Activated CD4-positive, alpha-beta T cell treated with anti-CD3 and anti-CD28 coated beads, Interleukin-10, Interleukin-2, amounts not matched to agents 100 ng/mL and 50 ng/mL, durations not matched to agents 16 hours and 8 hours (primary cell): ENCODE results near the gene ADAMTS5.

Experiments used
- DNase-seq: peaks from one replicate; pipeline ENCODE4 v3.0.0-alpha.2; 2020

The ADAMTS5 gene

DNA sequence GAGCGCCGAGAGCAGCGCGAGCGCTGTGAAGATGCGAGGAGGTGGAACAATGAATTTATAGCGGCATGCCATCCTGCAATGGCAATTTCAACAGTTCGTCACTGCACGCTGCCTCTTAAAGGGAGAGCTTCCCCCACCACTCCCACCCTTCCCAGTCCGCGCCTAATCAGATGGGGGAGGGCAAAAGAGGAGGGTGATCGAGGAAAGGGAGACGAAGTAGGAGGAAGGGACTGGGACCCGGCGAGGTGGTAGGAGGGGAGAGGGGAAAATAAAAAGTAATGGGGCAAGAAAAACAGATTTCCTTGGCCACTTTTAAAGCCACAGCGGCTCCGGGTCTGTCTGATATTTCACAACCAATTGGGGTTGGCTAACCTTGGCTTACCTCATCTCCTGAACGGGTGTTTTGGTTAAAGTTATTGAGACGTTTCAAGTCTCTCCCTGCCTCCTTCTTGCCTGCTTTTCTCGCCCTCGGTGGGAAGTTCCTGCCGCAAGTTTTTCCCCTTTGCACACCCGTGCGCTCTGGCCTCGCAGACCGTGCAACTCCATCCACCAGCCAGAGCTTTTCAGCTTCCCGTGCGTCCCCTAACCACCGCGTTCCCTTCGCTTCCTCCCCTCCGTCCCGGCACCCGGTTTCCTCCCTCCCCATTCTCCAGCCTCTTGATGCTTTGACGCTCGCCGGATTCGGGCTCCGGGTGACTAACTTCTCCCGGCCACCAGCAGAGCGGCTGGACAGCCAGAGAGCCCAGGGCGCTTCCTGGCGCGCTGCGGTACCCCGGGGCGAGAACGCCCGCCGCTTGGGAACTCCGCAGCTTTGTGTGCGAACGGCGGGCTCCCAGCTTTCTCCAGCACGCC is at the start of gene ADAMTS5:
Gene ADAMTS5 (minus strand): TSS at position 27 of the 852 bp plus-strand sequence. CDS start 697 bp downstream, outside the sequence.
- no peak for DNase-seq

- DNase-seq, result no peak
Measured at GRCh38 chr21:27001526-27001925, 34.6 kb upstream of the ADAMTS5 start.

GRCh38 chr21:26983576-26983975 is 16.7 kb upstream of the ADAMTS5 start:
- DNase-seq, result no peak

DNA sequence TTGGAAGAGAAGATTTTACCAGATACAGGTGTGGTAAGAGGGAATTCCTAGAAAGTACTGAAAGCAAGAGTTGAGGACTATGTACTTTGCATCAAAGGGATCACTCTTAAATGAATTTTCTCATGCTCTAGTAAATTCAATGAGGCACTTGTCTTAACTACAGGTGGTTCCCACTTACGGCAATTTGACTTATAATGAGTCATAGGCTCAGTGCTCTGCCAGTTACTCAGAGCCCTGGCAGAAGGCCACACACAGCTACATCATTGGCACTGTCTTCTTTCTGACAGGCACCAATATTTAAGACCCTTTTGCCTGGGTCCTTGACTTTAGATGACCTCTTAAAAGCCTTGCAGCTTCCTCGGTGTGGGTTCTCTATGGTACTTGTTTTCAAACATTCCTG is 15.9 kb upstream of the ADAMTS5 start:
- DNase-seq, result no peak

- no peak for DNase-seq
Measured at GRCh38 chr21:26977746-26978145, 10.9 kb upstream of the ADAMTS5 start.

DNA sequence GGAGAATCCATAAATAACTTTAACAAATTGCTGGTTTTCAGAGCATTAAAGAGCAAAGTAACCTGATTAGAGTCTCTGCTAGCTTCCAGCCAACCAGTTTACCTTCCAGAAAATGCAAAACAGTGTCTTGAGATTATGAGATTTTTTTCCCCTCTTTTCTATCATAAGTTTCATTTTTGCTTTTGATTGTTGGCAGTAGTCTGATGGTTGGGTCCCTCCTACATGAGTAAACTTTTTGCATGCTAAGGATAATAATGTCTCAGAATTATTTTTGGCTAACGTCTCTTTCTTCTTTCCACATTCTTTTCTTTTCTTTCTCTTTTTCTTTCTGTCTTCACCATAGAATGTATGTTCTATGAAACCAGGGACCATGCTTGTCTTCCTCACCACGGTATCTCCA is 6.3 kb upstream of the ADAMTS5 start:
- DNase-seq, result no peak

DNA sequence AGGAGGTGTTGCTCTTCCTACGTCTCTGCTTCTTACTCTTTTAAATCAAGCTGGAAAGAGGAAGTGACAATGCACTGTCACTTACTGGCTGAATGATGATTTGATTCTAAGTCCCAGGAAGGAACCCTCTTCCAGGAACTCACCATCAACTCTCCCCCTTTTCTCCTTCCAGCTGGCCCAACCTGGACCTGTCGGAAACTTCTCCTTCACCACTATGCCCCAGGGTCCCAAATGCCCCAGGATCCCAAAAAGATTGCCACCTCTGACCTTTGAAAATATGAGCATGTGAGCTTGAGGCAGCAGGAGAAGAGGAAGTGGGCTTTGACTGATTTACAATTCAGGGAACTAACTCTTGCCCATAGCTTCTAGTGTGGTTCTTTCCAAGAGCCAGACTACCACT is 5.3 kb upstream of the ADAMTS5 start:
- no peak for DNase-seq

DNA sequence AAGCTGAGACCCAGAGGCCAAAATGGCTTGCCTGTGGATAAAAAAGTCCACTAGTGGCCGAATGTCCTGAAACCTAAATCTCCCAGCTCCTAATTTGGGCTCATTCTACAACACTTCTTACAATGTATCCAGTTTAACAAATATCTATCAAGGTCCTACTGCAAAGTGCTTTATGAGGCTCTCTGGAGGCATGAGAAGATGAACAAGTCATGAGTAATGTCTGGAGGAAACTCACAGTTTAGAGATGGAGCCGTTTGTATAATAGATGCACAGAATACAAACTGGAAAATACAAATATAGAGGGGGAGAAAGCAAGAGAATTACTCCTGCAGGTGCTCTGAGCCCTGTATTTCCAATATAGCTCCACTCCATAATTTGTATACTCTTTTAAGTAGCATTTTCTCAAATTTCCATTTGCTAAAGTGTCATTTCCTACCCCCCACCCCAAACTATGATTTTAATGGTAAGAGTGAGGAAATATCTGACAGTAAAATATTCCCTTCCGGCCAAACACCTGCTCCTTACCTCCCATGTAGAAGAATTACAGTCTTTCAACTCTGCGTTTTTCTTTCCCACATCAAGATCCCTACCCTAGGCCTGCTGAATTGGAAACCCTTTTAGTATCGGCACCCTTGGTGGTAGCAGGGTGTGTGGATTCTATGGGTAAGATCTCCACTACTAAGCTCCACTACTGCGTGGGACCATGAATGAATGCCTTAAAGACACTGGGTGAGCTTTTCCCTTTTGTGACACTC is 3.3 kb upstream of the ADAMTS5 start:
- no peak for DNase-seq

DNA sequence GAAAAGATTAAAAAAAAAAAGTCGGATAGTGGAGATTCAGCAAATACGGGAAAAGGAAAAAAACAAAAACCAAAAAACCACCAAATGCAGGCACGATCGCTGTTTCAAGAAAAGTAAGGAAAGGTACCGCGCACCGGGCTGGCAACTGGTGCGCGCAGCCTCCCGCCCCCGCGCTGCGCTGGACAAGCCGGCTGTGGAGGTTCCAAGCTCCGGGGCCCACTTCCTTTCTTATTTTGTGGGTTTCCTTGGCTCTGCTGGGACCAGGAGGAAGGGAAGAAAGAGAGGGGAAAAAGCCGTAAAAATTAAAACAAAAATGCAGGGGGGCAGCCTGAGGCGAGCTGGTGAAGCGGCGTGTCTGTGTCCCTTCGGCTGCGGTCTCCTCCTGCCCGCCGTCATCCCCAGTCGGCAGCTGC is 233 bp downstream of the ADAMTS5 start:
- DNase-seq, result no peak

DNA sequence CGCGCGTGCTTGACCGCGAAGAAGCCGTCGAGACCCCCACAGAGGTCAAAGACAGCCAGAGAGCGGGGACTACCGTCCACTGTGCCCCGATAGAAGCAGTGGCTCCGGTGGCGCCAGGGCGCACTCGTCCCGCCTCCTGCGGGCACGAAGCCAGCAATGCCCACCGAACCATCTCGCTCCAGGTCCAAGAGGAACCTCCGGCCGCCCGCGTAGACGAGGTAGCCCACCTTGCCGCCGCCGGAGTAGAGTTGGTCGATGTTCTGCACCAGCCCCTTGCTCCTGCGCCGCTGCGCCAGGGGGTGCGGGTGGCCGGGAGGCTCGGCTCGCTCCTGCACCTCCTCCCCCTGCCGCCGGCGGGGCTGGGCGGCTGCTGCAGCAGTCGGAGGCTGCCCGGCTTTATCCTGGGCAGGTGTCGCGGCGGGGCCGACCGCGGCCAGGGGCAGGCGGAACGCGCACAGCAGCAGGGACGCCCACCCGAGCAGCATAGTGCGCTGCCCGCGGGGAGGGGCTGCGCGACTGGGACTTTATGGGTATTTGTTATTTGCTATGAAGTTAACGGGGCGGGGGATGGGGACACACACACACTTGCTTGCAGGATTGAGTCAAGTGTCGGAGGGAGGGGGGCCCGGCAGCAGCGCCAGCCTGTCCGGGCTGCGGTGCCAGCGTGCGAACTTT is 844 bp downstream of the ADAMTS5 start:
- DNase-seq, result no peak

GRCh38 chr21:26965040-26965906 is 1.6 kb downstream of the ADAMTS5 start:
- DNase-seq, result no peak

DNA sequence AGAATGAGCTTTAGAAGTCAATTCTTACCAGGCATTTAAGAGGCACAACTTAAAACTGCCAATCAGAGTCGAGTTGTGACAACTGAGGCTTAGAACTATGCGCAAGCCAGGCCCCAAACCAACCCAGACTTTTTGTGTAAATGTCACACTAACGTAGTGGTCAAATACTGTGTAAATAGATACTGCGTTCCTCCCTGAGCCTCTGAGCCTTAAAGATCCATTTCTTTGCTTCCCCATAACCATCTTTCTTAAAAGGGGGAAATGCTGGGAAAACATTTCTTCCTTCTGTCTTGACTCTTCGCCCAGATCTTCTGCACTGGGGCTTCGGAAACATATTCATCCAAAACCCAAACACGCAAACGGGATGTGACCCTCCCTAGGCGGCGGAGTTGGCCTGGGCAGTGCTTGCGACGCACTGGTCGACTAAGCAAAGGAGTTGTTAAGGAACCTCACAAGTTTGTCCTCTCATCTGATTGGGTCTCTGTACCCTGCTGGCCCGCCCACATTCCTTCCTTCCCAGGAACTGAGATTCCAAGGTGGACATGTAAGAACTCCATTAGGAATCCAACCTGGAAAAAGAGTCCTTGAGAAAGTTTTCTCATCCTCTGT is 2.6 kb downstream of the ADAMTS5 start:
- DNase-seq, result no peak

GRCh38 chr21:26962621-26963181 is 4.2 kb downstream of the ADAMTS5 start:
- DNase-seq, result no peak

- peak; percentile 11 for DNase-seq
Measured at GRCh38 chr21:26961698-26962097, 5.2 kb downstream of the ADAMTS5 start.

DNA sequence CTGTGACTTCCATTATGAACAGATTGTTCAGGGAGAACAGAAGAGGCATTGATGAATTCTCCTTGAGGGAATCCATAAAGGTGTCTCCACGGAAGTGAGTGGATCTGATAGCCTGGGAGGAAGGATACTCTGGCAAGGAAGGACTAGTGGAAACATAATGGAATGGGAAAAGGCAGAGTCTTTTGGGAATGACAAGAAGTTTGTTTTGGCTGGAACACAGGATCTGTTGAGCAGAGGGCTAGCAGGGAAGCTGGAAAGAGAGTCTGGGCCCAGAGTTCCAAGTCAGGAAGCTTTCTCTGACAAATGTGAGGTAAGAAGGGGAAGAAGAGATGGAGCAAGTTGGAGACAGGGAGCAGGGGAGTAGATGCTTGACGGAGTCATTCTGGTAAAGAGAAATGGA is 8.1 kb downstream of the ADAMTS5 start:
- DNase-seq, result no peak

GRCh38 chr21:26956813-26957212 is 10.1 kb downstream of the ADAMTS5 start:
- DNase-seq, result no peak

- no peak for DNase-seq
Measured at GRCh38 chr21:26956216-26956615, 10.7 kb downstream of the ADAMTS5 start.

GRCh38 chr21:26954662-26955121 is 12.2 kb downstream of the ADAMTS5 start:
- DNase-seq, result no peak

GRCh38 chr21:26952374-26953066 is 14.4 kb downstream of the ADAMTS5 start:
- DNase-seq, result no peak

- DNase-seq, result no peak
Measured at GRCh38 chr21:26949830-26950229, 17.1 kb downstream of the ADAMTS5 start.

DNA sequence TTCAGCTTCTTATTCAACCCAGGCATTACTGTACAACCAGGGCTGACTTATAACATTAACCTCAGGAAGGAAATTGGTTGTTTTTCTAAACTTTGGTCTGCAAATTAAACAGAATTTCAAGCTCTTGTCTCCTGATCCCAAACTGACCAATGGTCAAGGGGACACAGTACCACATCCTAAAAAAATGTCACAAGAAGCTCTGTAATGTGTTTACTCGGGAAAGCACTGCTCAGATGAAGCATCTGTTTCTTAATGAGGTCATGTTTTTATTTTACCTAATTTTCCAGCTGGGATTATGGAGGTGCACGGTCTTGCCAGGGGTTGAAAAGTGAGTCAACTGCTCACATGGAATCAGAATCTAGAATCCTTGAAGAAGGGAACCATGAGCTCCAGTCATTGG is 18.7 kb downstream of the ADAMTS5 start:
- DNase-seq, result no peak
